HUES6 (cell line): ENCODE results near the gene PIP4K2C.
"Not testable (repeated sequence)": the region's sequence is repeated elsewhere in the genome, so short reads cannot be mapped to it uniquely, and the experiment has no call there.

Experiments
- H3K27ac ChIP-seq: 2 replicates; pipeline ENCODE4 v1.7.0; 2013; ENCODE audit warnings: low read depth, mild to moderate bottlenecking, low read length, inconsistent platforms
- H3K27me3 ChIP-seq: 2 replicates; pipeline ENCODE4 v1.6.1; 2013; ENCODE audit warnings: low read length; ENCODE audit not compliant: control insufficient read depth, insufficient read depth
- H3K36me3 ChIP-seq: 2 replicates; pipeline ENCODE4 v1.6.1; 2013; ENCODE audit warnings: low read length; ENCODE audit not compliant: control insufficient read depth, insufficient read depth
- H3K4me1 ChIP-seq: 2 replicates; pipeline ENCODE4 v1.6.1; 2013; ENCODE audit warnings: low read length; ENCODE audit not compliant: control insufficient read depth, insufficient read depth
- H3K4me3 ChIP-seq: 2 replicates; pipeline ENCODE4 v1.5.1; 2013; ENCODE audit warnings: low read depth, low read length
- H3K9ac ChIP-seq: one replicate; pipeline ENCODE4 v1.6.1; 2013; ENCODE audit warnings: mild to moderate bottlenecking, low read length
- H3K9me3 ChIP-seq: 2 replicates; pipeline ENCODE4 v1.6.1; 2013; ENCODE audit warnings: low read depth, low read length; ENCODE audit not compliant: control insufficient read depth, insufficient read depth

The PIP4K2C gene

GRCh38 chr12:57646659-57647049, 55.7 kb downstream of the PIP4K2C start:
- H3K9ac ChIP-seq, H3K36me3 ChIP-seq, H3K27me3 ChIP-seq, H3K27ac ChIP-seq, H3K4me3 ChIP-seq, H3K4me1 ChIP-seq: not testable (repeated sequence)
- peaks cover 24% of the 10 kb centered on the region for H3K9me3 ChIP-seq
